A549 (cell line): ENCODE data around the gene TMSB15B. TPM values are rescaled to one million over a fixed set of nuclear protein-coding genes. Genes with fewer than 3 reads are reported as not detected.
"Not testable (repeated sequence)": the region's sequence is repeated elsewhere in the genome, so short reads cannot be mapped to it uniquely, and the experiment has no call there.

ENCODE experiments used
- ATAC-seq, 2 experiments: fragments of 200-7000 bp in 1 of 2; fragments of >200 bp in 1 of 2; cut with Nextera tagmentation in 1 of 2; cut with Tn5 transposase in 1 of 2; 3 replicates each; pipeline versions ENCODE4 v1.8.0 to v1.9.1; 2018 to 2020; ENCODE audit warnings: mild to moderate bottlenecking in 1 of 2, moderate library complexity in 1 of 2
- CTCF ChIA-PET: fragments of 300-600 bp; sonication (Branson Sonifier 250); formaldehyde crosslinking; extraction: SDS; loops from one replicate; lab custom pipeline; 2021; ENCODE audit warnings: antibody characterized with exemption, inconsistent platforms; lab: Yijun Ruan, JAX
- POLR2A ChIA-PET: fragments of 350-600 bp; formaldehyde crosslinking; extraction: SDS; loops from one replicate; lab custom pipeline; 2021; ENCODE audit warnings: antibody characterized with exemption, inconsistent platforms; lab: Yijun Ruan, JAX
- DNase-seq, 2 experiments: peaks; one replicate each; pipeline versions ENCODE4 v3.0.0 to v3.0.0-alpha.2; 2011 to 2016; ENCODE audit warnings: low read depth in 1 of 2, low spot score in 1 of 2
- FAIRE-seq: peaks from 2 replicates; lab custom pipeline; 2011; peaks lifted over from hg19 to GRCh38; lab: Jason Lieb, UNC
- H3K27ac ChIP-seq, 2 experiments: fragments of >200 bp; sonication (Bioruptor Twin); formaldehyde crosslinking; 3 replicates each; pipeline ENCODE4 v1.5.1; 2016 to 2017
- H3K4me1 ChIP-seq: fragments of >200 bp; sonication (Bioruptor Twin); formaldehyde crosslinking; 3 replicates; pipeline ENCODE4 v1.6.1; 2016
- H3K4me2 ChIP-seq: fragments of >200 bp; sonication (Bioruptor Twin); formaldehyde crosslinking; 3 replicates; pipeline ENCODE4 v1.6.1; 2016
- H3K4me3 ChIP-seq: fragments of >200 bp; sonication (Bioruptor Twin); formaldehyde crosslinking; 3 replicates; pipeline ENCODE4 v1.5.1; 2016
- H3K9me3 ChIP-seq: fragments of >200 bp; sonication (Bioruptor Twin); formaldehyde crosslinking; 3 replicates; pipeline ENCODE4 v1.6.1; 2016
- CBX8 ChIP-seq: fragments of 200-600 bp; sonication (generic); IDR thresholded peaks from 2 replicates; pipeline ENCODE4 v1.6.1; 2016
- CTCF ChIP-seq: fragments of >200 bp; sonication (Bioruptor Twin); formaldehyde crosslinking; IDR thresholded peaks from 3 replicates; pipeline ENCODE4 v1.5.1; 2016
- EHF ChIP-seq: fragments of 250-450 bp; sonication (Bioruptor Pico); IDR thresholded peaks from 2 replicates; pipeline ENCODE4 v1.5.0; 2020; ENCODE audit warnings: mild to moderate bottlenecking
- ELK1 ChIP-seq: fragments of 150-350 bp; IDR thresholded peaks from 2 replicates; pipeline ENCODE4 v1.6.1; 2014; ENCODE audit warnings: low read depth, mild to moderate bottlenecking, low read length
- ESRRA ChIP-seq: fragments of 150-350 bp; IDR thresholded peaks from 2 replicates; pipeline ENCODE4 v1.6.1; 2014; ENCODE audit warnings: mild to moderate bottlenecking, low read length, borderline replicate concordance
- FOSB ChIP-seq: fragments of 250-450 bp; sonication (Bioruptor Pico); IDR thresholded peaks from 2 replicates; pipeline ENCODE4 v1.5.0; 2020; ENCODE audit warnings: mild to moderate bottlenecking, moderate library complexity
- FOXS1 ChIP-seq: fragments of 250-450 bp; sonication (Bioruptor Pico); IDR thresholded peaks from 2 replicates; pipeline ENCODE4 v1.5.0; 2020; ENCODE audit warnings: mild to moderate bottlenecking, moderate library complexity
- HOXB13 ChIP-seq: fragments of 250-450 bp; sonication (Bioruptor Pico); IDR thresholded peaks from 2 replicates; pipeline ENCODE4 v1.5.0; 2020; ENCODE audit warnings: low read depth, mild to moderate bottlenecking, moderate library complexity
- JUN ChIP-seq, 2 experiments: fragments of >200 bp; sonication (Bioruptor Twin); formaldehyde crosslinking; IDR thresholded peaks; 2 replicates in 1 of 2; 3 replicates in 1 of 2; pipeline ENCODE4 v1.6.1; 2016 to 2017
- MAZ ChIP-seq: fragments of 150-350 bp; IDR thresholded peaks from 2 replicates; pipeline ENCODE4 v1.6.1; 2014; ENCODE audit warnings: antibody characterized with exemption, low read depth, low read length, borderline replicate concordance
- NFE2L2 ChIP-seq: fragments of 150-350 bp; conservative IDR thresholded peaks from 2 replicates; pipeline ENCODE4 v1.6.1; 2014; ENCODE audit warnings: low read length
- NR3C1 ChIP-seq: fragments of >200 bp; sonication (Bioruptor Twin); formaldehyde crosslinking; IDR thresholded peaks from 3 replicates; pipeline ENCODE4 v1.6.1; 2017
- POLR2A ChIP-seq: IDR thresholded peaks from 2 replicates; pipeline ENCODE4 v1.6.1; 2012; ENCODE audit warnings: mild to moderate bottlenecking, low read length
- POLR2AphosphoS2 ChIP-seq: conservative IDR thresholded peaks from 2 replicates; pipeline ENCODE4 v1.6.1; 2012; ENCODE audit warnings: low read length, improper control_type of control experiment, inconsistent platforms
- RAD21 ChIP-seq, 2 experiments: fragments of >200 bp in 1 of 2; sonication (Bioruptor Twin) in 1 of 2; formaldehyde crosslinking in 1 of 2; IDR thresholded peaks in 1 of 2; conservative IDR thresholded peaks in 1 of 2; 2 replicates in 1 of 2; 3 replicates in 1 of 2; pipeline ENCODE4 v1.6.1; 2012 to 2018; ENCODE audit warnings: inconsistent platforms in 1 of 2
- RCOR1 ChIP-seq: fragments of 150-350 bp; IDR thresholded peaks from 2 replicates; pipeline ENCODE4 v1.6.1; 2014; ENCODE audit warnings: antibody characterized with exemption, low read length, low read depth
- REST ChIP-seq: fragments of 200-600 bp; sonication (generic); IDR thresholded peaks from 2 replicates; pipeline ENCODE4 v1.6.1; 2016; ENCODE audit warnings: antibody characterized with exemption, mild to moderate bottlenecking, moderate library complexity
- TP53 ChIP-seq: fragments of 250-450 bp; sonication (Bioruptor Pico); IDR thresholded peaks from 2 replicates; pipeline ENCODE4 v1.5.0; 2021; ENCODE audit warnings: mild to moderate bottlenecking, moderate library complexity
- USF2 ChIP-seq: fragments of 450-650 bp; IDR thresholded peaks from 2 replicates; pipeline ENCODE4 v1.6.1; 2014; ENCODE audit warnings: antibody characterized with exemption
- ZFP36 ChIP-seq: fragments of 450-650 bp; IDR thresholded peaks from 2 replicates; pipeline ENCODE4 v1.6.1; 2014; ENCODE audit warnings: borderline replicate concordance; ENCODE audit not compliant: partially characterized antibody
- WGBS: methylation state at CpG from one replicate; pipeline ENCODE4 v1.1.6; 2017; ENCODE audit errors: missing lambda C conversion rate; 5-methylcytosine and 5-hydroxymethylcytosine counted together
- polyA minus RNA-seq: library from RNA; depleted of rRNA, polyadenylated mRNA; stranded (reverse); fragments of >200 nt; gene quantifications from 2 replicates; pipeline ENCODE4 v1.2.3, GENCODE V29; 2011; rRNA and poly(A)+ RNA removed
- polyA plus RNA-seq, 4 experiments: library from polyadenylated mRNA; depleted of rRNA in 3 of 4; stranded (reverse); fragments of >200 nt; fragmentation: RNase III in 1 of 4; extraction: RNeasy Plus Mini Kit Qiagen cat#74134 plus additional on column Dnase treatment in 1 of 4; gene quantifications; 2 replicates in 3 of 4; 3 replicates in 1 of 4; pipeline ENCODE4 v1.2.3, GENCODE V29; 2011 to 2017

TMSB15B gene
- polyA plus RNA-seq (2011; rRNA removed), result 8.4 and 12.2 TPM in 2 replicates
- polyA plus RNA-seq (2012; cell fraction: cytosol; rRNA removed), result 4.3 TPM in 2 replicates
- 2.2 and 3.3 TPM in 2 replicates for polyA plus RNA-seq (2012; cell fraction: nucleus; rRNA removed)
- 5.3 to 8.0 TPM (median 6.5 TPM) in 3 replicates for polyA plus RNA-seq (2017; fragmentation: RNase III; extraction: RNeasy Plus Mini Kit Qiagen cat#74134 plus additional on column Dnase treatment)
- polyA minus RNA-seq, result 1.1 and 1.2 TPM in 2 replicates

- ATAC-seq, result peak; percentile 99 to 100
- H3K4me2 ChIP-seq, POLR2A ChIA-PET, H3K9me3 ChIP-seq, CTCF ChIA-PET, H3K27ac ChIP-seq, DNase-seq, H3K4me1 ChIP-seq, H3K4me3 ChIP-seq, FAIRE-seq: not testable (repeated sequence)
- WGBS, result no CpG with 5 or more reads among the region's 55 CpGs
Measured at GRCh38 chrX:103962411-103963278, at the start of gene TMSB15B. TSS of gene TMSB15B (plus strand) at chrX:103962627.

GRCh38 chrX:103913356-103914020, 48.9 kb upstream of the TMSB15B start:
- POLR2A ChIA-PET, result no interaction called here
- 83% methylated on average over 10 of the region's 10 CpGs for WGBS
- no peak overlapping the region for H3K27ac ChIP-seq

More at GRCh38 chrX:103913356-103914020, 48.9 kb upstream of the TMSB15B start:
- CTCF ChIA-PET, result interaction anchor here (1.0 to 1.3 kb wide), 2 partner anchors 10 to 223 kb away, joined by 3 read pairs; no protein-coding TSS in a partner anchor
- DNase-seq, result no peak
- no peak overlapping the region for H3K4me3 ChIP-seq
- no peak overlapping the region for H3K4me2 ChIP-seq
- no peaks in the 10 kb centered on the region for H3K9me3 ChIP-seq
- no peak for ATAC-seq
- TF ChIP-seq NFE2L2, result no peak
- no peak for TF ChIP-seq HOXB13 (CRISPR knock-in tag)
- no peak for TF ChIP-seq RAD21 (conservative IDR thresholded peaks at IDR 0.05 in 1 of 2, IDR thresholded peaks at IDR 0.05 in 1 of 2)
- no peak for TF ChIP-seq FOXS1 (CRISPR knock-in tag)
- TF ChIP-seq EHF, result no peak
- TF ChIP-seq POLR2AphosphoS2, result no peak
- no peak for TF ChIP-seq NR3C1
- TF ChIP-seq ELK1, result no peak
- no peak for TF ChIP-seq MAZ
- TF ChIP-seq CTCF, result no peak
- TF ChIP-seq RCOR1, result no peak
- no peak for TF ChIP-seq POLR2A
- TF ChIP-seq CBX8, result no peak
- TF ChIP-seq USF2, result no peak
- TF ChIP-seq ESRRA, result no peak
- no peak for TF ChIP-seq REST
- TF ChIP-seq TP53 (CRISPR knock-in tag), result no peak
- TF ChIP-seq JUN (IDR thresholded peaks at IDR 0.05), result no peak
- TF ChIP-seq ZFP36, result no peak
- no peak for TF ChIP-seq FOSB (CRISPR knock-in tag)
- no peak for FAIRE-seq
- 0 out of 3 replicates have a peak, but pooled peaks cover 2% of the 10 kb centered on the region for H3K4me1 ChIP-seq
